PC-3 (cell line): Measurements from ENCODE around the gene CDC45. TPM values are rescaled to one million over a fixed set of nuclear protein-coding genes. Genes with fewer than 3 reads are reported as not detected.
A peak's percentile ranks its signal among the peaks of the same experiment; 100 is the strongest.

ENCODE experiments used
- ATAC-seq: fragments of 200-7000 bp; cut with Tn5 transposase; 2 replicates; pipeline ENCODE4 v1.9.1; 2020; ENCODE audit warnings: mild to moderate bottlenecking, moderate library complexity
- BruUV-seq: library from RNA; stranded (reverse); fragments of 400-500 nt; replicated peaks from 2 replicates; lab custom pipeline; 2021; lab: Mats Ljungman, UMichigan
- CTCF ChIA-PET: fragments of 300-600 bp; sonication (Branson Sonifier 250); formaldehyde crosslinking; loops from one replicate; lab custom pipeline; 2022; ENCODE audit warnings: antibody characterized with exemption; lab: Charles Lee
- POLR2A ChIA-PET: fragments of 300-600 bp; sonication (Branson Sonifier 250); formaldehyde crosslinking; loops from one replicate; lab custom pipeline; 2022; ENCODE audit warnings: antibody characterized with exemption; ENCODE audit not compliant: unreplicated experiment; lab: Charles Lee
- DNase-seq: peaks from one replicate; pipeline ENCODE4 v3.0.0-alpha.2; 2015
- H2AFZ ChIP-seq: fragments of 300-600 bp; sonication (generic); 2 replicates; pipeline ENCODE4 v1.6.0; 2016; ENCODE audit warnings: antibody characterized with exemption, low read length
- H3F3A ChIP-seq: fragments of 300-600 bp; sonication (generic); one replicate; pipeline ENCODE4 v1.6.0; 2017; ENCODE audit warnings: antibody characterized with exemption, low read length, control low read depth, mild to moderate bottlenecking; ENCODE audit not compliant: unreplicated experiment
- H3K27ac ChIP-seq: fragments of 300-600 bp; sonication (generic); 2 replicates; pipeline ENCODE4 v1.5.1; 2016; ENCODE audit warnings: mild to moderate bottlenecking, low read length
- H3K27me3 ChIP-seq: fragments of 300-600 bp; sonication (generic); 2 replicates; pipeline ENCODE4 v1.6.1; 2016; ENCODE audit warnings: low read length, mixed read lengths
- H3K36me3 ChIP-seq: fragments of 300-600 bp; sonication (generic); 2 replicates; pipeline ENCODE4 v1.6.1; 2016; ENCODE audit warnings: low read depth, mixed run types, low read length, mixed read lengths
- H3K4me1 ChIP-seq: fragments of 300-600 bp; sonication (generic); 2 replicates; pipeline ENCODE4 v1.5.1; 2016; ENCODE audit warnings: low read length; ENCODE audit not compliant: insufficient read depth
- H3K4me2 ChIP-seq: fragments of 300-600 bp; sonication (generic); 2 replicates; pipeline ENCODE4 v1.6.0; 2016; ENCODE audit warnings: low read length
- H3K4me3 ChIP-seq: fragments of 300-600 bp; sonication (generic); 2 replicates; pipeline ENCODE4 v1.5.1; 2016; ENCODE audit warnings: mild to moderate bottlenecking, low read length, mixed read lengths
- H3K79me2 ChIP-seq: fragments of 300-600 bp; sonication (generic); 2 replicates; pipeline ENCODE4 v1.6.1; 2017; ENCODE audit warnings: low read length, mixed read lengths
- H3K9ac ChIP-seq: fragments of 300-600 bp; sonication (generic); 2 replicates; pipeline ENCODE4 v1.6.0; 2016; ENCODE audit warnings: mild to moderate bottlenecking, low read length
- H3K9me2 ChIP-seq: fragments of 300-600 bp; sonication (generic); replicated peaks from 2 replicates; pipeline ENCODE4 v1.6.1; 2016; ENCODE audit warnings: mixed run types, low read length, mixed read lengths
- H3K9me3 ChIP-seq: fragments of 300-600 bp; sonication (generic); 2 replicates; pipeline ENCODE4 v1.6.1; 2016; ENCODE audit warnings: low read length, mixed read lengths
- H4K20me1 ChIP-seq: fragments of 300-600 bp; sonication (generic); 2 replicates; pipeline ENCODE4 v1.6.1; 2016; ENCODE audit warnings: low read length, mixed read lengths
- EZH2 ChIP-seq: fragments of 300-600 bp; sonication (generic); IDR thresholded peaks from one replicate; pipeline ENCODE4 v1.6.1; 2017; ENCODE audit warnings: antibody characterized with exemption, mild to moderate bottlenecking, low read length; ENCODE audit not compliant: unreplicated experiment
- EZH2phosphoT487 ChIP-seq: fragments of 300-600 bp; sonication (generic); IDR thresholded peaks from 2 replicates; pipeline ENCODE4 v1.6.1; 2018; ENCODE audit warnings: mild to moderate bottlenecking, antibody characterized with exemption, low read length, borderline replicate concordance
- intact Hi-C: fragments of 100-400 bp; cut with micrococcal nuclease; formaldehyde crosslinking; loops from 2 replicates; pipeline ENCODE4 v1.9.0; 2023
- total RNA-seq: library from RNA; depleted of rRNA; stranded (reverse); fragments of >200 nt; gene quantifications from 2 replicates; pipeline ENCODE4 v1.2.3, GENCODE V29; 2014
- TF ChIP-seq, protein P1 (sequence below): fragments of 300-600 bp; sonication (generic); conservative IDR thresholded peaks from 2 replicates; pipeline ENCODE4 v1.5.1; 2017; ENCODE audit warnings: antibody characterized with exemption, low read depth, mild to moderate bottlenecking, low read length

The CDC45 gene
- total RNA-seq, 1 experiment from 2014 or later, result 70.9 TPM

DNA sequence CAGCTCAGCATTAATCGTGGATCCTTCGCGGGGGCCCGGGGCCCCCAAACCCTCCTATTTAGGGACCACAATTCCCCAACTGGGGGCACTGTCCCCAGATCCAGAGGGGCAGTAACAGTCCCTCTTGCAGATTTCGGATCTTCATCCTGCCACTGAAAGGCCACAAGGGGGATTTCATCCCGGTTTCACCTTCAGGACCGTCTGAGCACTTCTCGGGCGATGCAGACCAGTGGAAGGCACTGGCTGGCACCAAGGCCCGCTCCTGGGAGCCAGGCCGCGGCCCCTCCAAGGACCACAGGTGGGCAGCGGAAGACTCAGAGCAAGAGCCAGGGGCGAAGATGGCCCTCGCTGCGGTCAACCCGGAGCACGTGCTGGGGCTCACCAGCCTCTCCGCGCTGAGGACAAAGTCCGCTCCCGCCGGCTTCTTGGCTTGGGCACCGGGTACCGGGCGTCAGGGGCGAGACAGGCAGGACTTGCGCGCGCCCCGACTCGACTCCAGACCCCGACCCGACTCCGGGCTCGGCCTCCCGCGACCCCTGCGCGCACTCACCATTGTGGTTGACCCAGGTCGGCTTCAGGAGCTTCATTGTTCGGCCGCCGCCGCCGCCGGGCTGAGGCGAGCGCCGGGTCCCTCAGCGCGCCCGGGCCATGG is 48.7 kb upstream of the CDC45 start:
- Histone ChIP-seq H2AFZ (peak overlapping the region; percentile 30; the same call in 1 of the 2 replicates), H3K27me3 (no peaks in the 10 kb centered on the region), H3K9me2 (no peaks in the 10 kb centered on the region), H3K9me3 (no peaks in the 10 kb centered on the region), H3K9ac (peak overlapping the region; percentile 90), H3K4me2 (peak overlapping the region; percentile 91), H3K4me1 (peaks cover 24% of the 10 kb centered on the region), H4K20me1 (peaks cover 15% of the 10 kb centered on the region), H3K27ac (peak overlapping the region; percentile 52), H3K79me2 (peaks cover 67% of the 10 kb centered on the region), H3K36me3 (peaks cover 5% of the 10 kb centered on the region; the same call in 1 of the 2 replicates), H3K4me3 (peak overlapping the region; percentile 98), H3F3A (no peaks in the 10 kb centered on the region)
- ATAC-seq (no peak), DNase-seq (peak; percentile 7)
- CTCF ChIA-PET, result no interaction called here
- intact Hi-C loops, result no loop called here
- POLR2A ChIA-PET, result no interaction called here
- no TSS peak for BruUV-seq
- TF ChIP-seq, protein P1, sequence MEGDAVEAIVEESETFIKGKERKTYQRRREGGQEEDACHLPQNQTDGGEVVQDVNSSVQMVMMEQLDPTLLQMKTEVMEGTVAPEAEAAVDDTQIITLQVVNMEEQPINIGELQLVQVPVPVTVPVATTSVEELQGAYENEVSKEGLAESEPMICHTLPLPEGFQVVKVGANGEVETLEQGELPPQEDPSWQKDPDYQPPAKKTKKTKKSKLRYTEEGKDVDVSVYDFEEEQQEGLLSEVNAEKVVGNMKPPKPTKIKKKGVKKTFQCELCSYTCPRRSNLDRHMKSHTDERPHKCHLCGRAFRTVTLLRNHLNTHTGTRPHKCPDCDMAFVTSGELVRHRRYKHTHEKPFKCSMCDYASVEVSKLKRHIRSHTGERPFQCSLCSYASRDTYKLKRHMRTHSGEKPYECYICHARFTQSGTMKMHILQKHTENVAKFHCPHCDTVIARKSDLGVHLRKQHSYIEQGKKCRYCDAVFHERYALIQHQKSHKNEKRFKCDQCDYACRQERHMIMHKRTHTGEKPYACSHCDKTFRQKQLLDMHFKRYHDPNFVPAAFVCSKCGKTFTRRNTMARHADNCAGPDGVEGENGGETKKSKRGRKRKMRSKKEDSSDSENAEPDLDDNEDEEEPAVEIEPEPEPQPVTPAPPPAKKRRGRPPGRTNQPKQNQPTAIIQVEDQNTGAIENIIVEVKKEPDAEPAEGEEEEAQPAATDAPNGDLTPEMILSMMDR, result peak; percentile 14; the same call in 1 of the 2 replicates
- TF ChIP-seq EZH2phosphoT487, result no peak

DNA sequence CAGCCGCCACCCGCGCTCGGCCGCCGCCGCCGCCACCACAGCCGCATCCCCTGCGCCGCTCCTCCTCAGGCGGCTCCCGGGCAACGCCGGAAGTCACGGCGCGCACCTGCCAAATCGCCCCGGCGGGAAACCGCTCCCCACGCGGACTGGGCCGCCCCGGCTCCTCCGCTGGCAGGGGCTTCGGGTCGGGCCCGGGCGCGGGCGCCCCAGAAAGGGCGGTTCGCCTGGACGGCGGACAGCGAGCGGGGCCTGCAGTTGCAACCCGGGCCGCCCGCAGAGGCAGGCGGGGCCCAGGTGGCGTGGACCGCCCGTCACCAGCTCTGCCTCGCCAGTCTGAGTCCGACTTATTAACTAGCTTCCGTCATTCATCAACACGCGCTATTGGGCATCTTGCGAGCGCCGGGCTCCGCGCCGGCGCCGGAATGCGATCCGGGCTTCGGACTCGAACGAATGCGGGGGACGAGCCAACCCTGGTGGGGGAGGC is 48.0 kb upstream of the CDC45 start, which contains the start of gene HIRA:
TSS of gene HIRA (minus strand) at position 85 of the 484 bp plus-strand sequence. CDS start 257 bp downstream, outside the sequence.
- Histone ChIP-seq H3K4me2 (peak within 1 kb of the TSS; percentile 100), H4K20me1 (peaks cover 15% of the 10 kb centered on the region), H3K9me3 (no peaks in the 10 kb centered on the region), H3K9ac (peak within 1 kb of the TSS; percentile 100), H3K4me3 (peak within 1 kb of the TSS; percentile 98), H3K9me2 (no peaks in the 10 kb centered on the region), H3K27me3 (no peaks in the 10 kb centered on the region), H3F3A (no peaks in the 10 kb centered on the region), H3K36me3 (peaks cover 5% of the 10 kb centered on the region; the same call in 1 of the 2 replicates), H3K27ac (peak within 1 kb of the TSS; percentile 91), H3K79me2 (peaks cover 61% of the 10 kb centered on the region), H2AFZ (peak within 1 kb of the TSS; percentile 84), H3K4me1 (peaks cover 24% of the 10 kb centered on the region)
- ATAC-seq, result peak; percentile 47
- ChIA-PET POLR2A (no interaction called here), CTCF (no interaction called here)
- DNase-seq, result peak; percentile 72
- BruUV-seq, result no TSS peak
- intact Hi-C loops, result no loop called here
- no peak for TF ChIP-seq EZH2
- no peak for TF ChIP-seq EZH2phosphoT487
- TF ChIP-seq, protein P1, result no peak
